TTC549 (cell line): ENCODE data around the gene ZNF426.
"Not testable (repeated sequence)": the region's sequence is repeated elsewhere in the genome, so short reads cannot be mapped to it uniquely, and the experiment has no call there.

Experiments
- FAIRE-seq: peaks from 2 replicates; lab custom pipeline; 2012; peaks lifted over from hg19 to GRCh38; lab: Jason Lieb, UNC

The ZNF426 gene

DNA sequence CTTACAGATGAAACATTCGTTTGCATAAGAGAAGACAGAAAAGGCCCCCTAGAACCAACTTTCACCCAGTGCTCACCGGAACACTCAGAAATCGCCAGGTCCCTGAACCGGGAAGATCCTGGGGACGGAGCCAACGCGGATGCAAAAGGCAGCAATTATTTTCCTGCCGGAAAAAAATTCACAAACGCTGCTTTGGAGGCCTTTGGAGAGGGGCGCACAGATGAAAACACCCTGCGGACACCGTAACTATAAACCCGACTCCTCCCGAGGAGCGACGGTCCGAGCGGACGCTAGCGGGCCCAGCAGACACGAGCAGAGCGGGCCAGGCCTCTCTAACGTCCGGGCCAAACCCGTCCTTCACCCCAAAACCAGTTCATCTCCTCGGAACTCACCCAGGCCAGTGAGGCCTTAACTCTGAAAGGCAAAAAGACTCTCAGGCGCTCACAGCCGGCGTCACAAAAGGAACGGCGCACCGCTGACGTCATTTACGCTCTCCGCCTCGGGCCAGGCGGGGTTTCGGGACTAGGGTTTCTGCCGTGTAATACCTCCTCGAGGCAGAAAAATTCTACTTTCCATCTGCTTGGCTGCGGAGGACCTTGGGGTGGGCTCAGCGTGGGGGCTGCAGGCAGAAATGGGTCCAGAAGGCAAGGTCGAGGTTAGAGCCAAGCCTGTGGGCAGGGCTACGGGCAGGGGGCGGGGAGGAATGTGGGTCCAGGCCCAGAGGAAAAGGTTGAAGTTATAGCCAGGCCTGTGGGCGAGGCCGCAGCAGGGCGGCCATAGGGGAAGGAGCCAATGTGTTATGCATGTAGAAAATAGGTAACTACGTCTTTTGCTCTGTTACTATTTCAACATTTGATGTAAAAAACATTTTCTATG, at the start of gene ZNF426:
ZNF426 (minus strand) TSS at position 463 of the 876 bp plus-strand sequence. CDS start 2,413 bp downstream, outside the sequence.
- FAIRE-seq = no peak

DNA sequence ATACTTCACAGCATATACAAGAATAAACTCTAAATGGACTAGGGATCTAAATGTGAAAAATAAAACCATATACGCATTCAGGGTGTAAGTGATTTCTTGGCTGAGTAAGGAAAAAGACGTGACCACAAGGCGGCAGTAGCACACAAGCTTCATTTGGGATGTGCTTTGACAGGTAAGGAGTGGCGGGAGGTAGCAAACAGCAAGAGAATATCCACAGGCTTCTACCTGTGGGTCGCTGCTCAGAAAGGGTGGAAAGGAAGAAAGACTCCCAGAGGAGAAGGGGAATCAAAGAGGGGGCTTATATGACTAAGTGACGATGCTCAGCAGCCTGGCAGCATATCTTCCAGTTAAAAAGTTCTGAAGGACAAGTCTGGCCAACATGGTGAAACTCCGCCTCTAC, 48.3 kb upstream of the ZNF426 start:
- no peak for FAIRE-seq

DNA sequence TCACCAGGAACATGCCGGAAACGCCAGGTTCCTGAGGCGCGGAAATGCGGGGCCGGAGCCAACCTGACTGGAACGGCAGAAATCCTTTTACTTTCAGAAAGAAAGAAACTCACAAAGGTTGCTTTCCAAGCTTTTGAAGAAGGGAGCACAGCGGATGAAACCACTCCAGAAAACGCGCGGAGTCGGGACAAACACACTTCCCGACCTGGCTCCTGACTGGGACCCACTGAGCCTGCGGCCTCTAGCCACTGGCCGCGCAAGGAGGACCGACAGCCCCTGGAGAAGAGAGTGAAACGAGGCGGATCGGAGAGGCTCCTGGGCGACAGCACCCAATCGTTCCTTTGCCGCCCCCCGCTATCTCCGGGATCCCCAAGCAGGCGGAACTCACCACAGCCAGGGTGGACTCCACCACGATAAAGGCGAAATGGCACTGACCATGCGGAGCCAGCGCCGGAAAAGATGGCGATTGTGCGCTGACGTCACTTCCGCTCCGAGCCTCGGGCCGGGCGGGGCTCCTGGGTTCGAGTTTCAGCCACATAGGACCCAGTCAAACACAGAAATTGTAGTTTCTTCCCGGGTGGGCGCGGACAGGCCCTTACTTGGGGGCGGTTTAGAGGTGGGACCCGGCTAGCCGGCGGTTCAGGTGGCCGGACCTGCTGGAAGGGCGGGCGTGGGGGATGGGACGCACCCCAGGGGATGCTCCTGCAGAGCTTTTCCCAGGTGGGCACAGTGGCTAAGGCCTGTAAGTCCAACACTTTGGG, 45.8 kb upstream of the ZNF426 start, which contains the start of gene ZNF121:
ZNF121 (minus strand) TSS at position 432 of the 761 bp plus-strand sequence. CDS start 16,407 bp downstream, outside the sequence.
- no peak for FAIRE-seq

DNA sequence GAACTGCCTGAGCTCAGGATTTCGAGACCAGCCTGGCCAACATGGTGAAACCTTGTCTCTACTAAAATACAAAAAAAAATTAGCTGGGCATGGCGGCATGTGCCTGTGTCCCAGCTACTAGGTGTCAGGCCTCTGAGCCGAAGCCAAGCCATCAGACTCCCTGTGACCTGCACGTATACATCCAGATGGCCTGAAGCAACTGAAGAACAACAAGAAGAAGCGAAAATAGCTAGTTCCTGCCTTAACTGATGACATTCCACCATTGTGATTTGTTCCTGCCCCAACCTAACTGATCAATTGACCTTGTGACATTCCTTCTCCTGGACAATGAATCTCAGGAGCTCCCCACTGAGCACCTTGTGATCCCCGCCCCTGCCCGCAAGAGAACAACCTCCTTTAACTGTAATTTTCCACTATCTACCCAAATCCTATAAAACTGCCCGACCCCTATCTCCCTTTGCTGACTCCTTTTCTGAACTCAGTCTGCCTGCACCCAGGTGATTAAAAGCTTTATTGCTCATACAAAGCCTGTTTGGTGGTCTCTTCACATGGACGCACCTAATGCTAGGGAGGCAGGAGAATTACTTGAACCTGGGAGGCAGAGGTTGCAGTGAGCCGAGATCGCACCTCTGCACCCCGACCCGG, 43.8 kb upstream of the ZNF426 start:
- FAIRE-seq = not testable (repeated sequence)

DNA sequence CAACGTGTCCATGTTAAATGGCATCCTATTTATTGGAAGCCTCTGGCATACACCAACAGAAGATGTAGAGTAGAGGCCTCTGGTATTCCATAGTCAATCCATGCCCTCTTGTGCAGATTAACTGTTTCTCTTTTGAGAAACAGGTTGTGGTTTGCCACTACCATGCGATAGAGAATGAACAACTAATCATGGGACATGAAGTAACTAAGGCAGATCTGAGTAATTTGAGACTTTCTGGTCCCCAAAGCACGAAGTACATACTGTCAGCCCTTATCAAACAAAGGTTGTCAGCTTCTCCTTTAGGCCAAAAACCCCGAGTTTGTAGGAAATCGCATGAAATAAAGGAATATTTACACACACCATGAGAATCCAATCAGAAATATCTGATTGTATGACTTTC, 42.3 kb upstream of the ZNF426 start:
- no peak for FAIRE-seq

DNA sequence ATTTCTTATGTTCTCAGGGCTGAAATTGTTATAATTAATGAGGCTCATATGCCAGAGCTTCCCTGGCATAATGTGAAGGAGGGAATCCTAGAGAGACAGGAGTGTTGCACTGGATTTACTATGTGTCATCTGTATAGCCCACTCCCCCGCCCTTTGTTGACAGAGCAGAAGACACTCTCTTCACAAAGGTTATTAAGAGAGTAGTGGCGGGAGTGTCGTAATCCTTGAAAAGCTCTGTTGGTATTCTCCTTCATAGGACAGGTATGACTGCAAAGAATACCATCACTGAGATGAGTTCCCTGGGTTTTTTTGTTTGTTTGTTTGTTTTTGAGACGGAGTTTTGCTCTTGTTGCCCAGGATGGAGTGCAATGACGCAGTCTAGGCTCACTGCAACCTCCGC, 31.8 kb upstream of the ZNF426 start:
- FAIRE-seq = no peak

DNA sequence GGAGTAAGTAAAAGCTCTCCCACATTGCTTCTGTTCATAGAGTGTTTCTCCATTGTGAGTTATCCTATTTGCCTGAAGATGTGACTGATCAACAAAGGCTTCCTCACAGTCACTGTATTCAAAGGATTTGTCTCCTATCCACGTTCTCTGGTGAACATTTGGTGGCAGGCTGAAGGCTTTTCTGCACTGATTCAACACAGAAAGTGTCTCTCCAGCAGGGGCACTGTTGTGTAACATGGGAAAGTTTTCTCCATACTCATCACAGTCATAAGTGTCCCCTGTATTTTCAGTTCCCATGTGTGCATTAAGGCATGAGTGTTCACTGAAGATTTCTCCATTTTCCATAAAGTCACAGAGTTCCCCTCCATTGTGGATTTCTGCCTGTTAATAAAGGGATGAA, 28.3 kb upstream of the ZNF426 start:
- FAIRE-seq = no peak

DNA sequence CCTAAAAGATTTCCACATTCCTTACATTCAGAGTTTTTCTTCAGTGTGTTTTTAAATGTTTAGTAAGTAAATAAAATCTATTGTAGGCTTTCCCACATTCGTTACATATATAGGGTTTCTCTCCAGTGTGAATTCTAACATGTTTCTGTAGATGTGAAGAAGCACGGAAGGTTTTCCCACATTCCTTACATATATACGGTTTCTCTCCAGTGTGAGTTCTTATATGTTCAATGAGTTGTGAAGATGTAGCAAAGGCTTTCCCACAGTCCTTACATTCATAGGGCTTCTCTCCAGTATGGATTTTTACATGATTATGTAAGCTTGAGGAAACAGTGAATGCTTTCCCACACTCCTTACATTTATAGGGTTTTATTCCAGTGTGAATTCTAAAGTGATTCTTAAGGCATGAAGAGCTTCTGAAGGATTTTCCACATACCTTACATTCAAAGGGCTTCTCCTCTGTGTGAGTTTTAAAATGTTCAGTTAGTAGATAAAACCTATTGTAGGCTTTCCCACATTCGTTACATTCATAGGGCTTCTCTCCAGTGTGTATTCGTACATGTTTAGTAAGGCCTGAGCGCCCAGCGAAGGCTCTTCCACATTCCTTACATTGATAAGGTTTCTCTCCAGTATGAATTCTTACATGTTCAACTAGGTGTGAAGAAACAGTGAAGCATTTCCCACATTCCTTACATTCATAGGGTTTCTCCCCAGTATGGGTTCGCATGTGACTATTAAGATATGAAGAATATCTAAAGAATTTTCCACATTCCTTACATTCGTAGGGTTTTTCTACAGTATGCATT, 27.7 kb upstream of the ZNF426 start:
- no peak for FAIRE-seq

DNA sequence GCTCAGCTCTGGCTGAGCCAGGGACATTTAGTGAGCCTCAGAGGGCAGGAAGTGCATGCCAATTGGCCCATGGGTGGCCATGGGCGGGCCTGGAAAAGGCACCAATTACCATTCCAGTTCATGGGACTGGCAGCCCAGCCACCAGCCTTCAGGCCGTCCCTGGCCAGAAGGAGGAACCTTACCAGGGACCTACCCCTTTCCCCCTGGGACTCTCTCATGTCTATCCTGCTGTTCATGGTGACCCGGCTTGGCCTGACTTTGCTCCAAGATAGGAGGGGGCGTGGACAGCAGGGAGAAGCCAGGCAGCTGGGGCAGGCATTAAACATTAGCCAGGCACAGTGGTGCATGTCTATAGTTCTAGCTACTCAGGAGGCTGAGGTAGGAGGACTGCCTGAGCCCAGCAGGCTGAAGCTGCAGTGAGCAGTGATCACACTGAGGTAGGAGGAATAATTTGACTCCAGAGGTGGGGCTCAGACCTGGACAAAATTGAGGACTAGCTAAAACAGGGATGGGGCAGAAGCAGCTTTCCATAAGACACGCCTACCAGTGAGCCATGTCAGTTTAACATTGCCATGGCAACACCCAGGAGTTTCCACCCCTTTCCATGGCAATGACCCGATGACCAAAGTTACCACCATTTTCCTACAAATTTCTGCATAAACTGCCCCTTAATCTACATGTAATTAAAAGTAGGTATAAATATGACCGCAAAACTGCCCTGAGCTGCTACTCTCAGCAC, 14.3 kb upstream of the ZNF426 start:
- no peak for FAIRE-seq

DNA sequence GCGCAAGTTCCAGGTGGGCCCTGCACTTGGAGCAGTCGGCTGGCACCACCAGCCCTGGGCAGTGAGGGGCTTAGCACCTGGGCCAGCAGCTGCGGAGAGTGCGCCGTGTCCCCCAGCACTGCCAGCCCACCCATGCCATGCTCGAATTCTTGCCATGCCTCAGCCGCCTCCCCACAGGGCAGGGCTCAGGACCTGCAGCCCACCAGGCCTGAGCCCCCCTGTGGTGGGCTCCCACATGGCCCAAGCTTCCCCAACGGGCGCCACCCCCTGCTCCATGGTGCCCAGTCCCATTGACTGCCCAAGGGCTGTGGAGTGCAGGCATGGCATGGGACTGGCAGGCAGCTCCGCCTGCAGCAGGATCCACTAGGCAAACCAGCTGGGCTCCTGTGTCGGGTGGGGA, 9.4 kb upstream of the ZNF426 start:
- no peak for FAIRE-seq

DNA sequence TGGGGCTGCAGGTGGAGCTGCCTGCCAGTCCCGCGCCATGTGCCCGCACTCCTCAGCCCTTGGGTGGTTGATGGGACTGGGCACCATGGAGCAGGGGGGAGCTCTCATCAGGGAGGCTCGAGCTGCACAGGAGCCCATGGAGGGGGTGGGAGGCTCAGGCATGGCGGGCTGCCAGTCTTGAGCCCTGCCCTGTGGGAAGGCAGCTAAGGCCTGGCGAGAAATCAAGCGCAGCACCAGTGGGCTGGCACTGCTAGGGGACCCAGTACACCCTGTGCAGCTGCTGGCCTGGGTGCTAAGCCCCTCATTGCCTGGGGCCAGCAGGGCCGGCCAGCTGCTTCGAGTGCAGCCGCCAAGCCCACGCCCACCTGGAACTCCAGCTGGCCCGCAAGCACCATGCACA, 2.8 kb upstream of the ZNF426 start:
- not testable (repeated sequence) for FAIRE-seq

DNA sequence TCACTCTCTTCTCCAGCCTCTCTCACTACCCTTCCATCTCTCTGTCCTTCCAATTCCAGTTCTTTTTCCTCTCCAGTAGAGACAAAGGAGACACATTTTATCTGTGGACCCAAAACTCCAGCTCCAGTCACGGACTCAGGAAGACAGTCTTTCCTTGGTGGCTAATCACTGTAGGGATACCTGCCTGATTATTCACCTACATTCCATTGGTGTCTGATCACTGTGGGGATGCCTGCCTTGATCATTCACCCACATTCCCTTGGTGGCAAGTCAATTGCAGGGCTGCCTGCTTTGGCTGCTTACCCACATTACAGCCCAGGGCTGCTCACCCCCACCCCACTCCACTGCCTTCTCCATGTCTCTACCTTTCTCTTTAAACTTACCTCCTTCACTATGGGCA, 1.5 kb upstream of the ZNF426 start:
- FAIRE-seq = not testable (repeated sequence)

DNA sequence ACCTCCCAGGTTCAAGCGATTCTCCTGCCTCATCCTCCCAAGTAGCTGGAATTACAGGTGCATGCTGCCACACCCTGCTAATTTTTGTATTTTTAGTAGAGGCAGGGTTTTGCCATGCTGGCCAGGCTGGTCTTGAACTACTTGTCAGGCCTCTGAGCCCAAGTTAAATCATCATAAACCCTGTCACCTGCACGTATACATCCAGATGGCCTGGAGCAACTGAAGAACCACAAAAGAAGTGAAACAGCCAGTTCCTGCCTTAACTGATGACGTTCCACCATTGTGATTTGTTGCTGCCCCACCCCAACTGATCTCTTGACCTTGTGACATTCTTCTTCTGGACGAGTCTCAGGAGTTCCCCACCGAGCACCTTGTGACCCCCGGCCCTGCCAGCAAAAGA, 756 bp upstream of the ZNF426 start:
- not testable (repeated sequence) for FAIRE-seq

DNA sequence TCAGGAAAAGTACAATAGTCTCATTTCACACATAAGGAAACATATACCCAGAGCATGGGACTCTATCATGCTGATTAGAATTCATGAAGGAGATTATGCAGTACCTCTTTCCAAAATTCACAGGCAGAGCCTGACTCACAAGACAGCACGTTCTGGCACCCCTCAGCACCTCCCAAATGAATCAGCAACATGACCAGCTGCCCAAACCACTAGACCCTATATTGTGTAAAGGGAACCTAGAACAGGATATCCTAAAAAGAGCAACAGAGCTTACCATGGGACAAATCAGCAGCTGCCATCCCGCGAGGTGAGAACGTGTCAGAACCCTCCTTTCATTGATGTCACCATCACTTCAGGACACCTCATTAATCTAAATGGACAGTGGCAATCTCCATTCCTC, 2.5 kb downstream of the ZNF426 start:
- FAIRE-seq = no peak

DNA sequence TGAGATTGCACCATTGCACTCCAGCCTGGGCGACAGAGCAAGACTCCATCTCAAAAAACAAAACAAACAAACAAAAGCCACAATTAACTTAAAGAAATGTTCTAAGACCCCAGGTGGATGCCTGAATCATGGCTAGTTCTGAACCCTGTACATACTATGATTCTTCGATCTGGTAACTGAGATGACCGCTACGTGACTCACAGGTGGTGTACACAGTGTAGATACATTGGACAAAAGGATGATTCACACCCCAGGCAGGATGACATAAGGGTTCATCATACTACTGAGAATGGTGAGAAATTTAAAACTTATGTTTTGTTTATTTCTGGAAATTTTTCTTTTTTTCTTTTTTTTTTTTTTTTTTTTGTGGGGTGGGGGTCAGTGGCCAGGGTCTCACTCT, 6.5 kb downstream of the ZNF426 start:
- no peak for FAIRE-seq

DNA sequence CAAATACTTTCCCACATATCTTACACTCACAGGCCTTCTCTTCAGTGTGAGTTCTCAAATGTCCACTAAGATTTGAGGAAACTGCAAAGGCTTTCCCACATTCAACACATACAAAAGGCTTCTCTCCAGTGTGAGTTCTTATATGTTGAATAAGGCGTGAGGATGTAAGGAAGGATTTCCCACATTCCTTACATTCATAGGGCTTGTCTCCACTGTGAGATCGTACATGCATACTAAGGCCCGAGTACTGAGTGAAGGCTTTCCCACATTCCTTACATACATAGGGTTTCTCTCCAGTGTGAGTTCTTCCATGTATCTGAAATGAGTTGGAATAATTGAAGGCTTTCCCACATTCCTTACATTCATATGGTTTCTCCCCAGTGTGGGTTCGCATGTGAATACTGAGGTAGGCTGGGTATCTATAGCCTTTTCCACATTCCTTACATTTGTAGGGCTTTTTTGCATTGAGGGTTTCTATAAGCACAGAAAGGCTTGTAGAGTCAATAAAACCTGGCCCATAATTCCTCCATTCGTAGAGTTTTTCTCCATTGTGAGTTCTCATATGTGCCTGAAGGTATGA, 9.6 kb downstream of the ZNF426 start:
- FAIRE-seq = no peak

DNA sequence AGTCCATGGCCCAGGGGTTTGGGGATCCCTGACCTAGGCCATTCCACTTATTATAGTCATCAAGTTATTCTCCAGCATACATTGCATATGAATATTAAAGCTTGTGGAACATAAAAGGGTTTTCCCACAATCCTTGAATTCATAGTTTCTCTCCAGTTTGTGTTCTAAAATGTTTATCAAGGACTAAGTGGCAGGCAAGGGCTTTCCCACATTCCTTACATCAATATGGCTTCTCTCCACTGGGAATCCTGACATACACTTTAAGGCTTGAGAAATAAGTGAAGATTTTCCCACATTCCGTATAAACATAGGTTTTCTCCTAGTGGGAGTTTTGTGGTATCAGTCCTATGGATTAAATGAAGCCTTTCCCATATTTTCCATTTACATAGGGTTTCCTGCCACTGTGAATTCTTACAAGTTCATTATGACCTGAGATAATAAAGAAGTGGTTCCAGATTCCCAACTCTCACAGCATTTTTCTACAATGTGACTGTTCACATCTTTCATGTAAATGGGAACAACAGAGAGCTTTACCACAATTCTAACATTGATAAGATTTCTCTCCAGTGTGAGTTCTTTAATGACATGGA, 14.5 kb downstream of the ZNF426 start:
- no peak for FAIRE-seq

DNA sequence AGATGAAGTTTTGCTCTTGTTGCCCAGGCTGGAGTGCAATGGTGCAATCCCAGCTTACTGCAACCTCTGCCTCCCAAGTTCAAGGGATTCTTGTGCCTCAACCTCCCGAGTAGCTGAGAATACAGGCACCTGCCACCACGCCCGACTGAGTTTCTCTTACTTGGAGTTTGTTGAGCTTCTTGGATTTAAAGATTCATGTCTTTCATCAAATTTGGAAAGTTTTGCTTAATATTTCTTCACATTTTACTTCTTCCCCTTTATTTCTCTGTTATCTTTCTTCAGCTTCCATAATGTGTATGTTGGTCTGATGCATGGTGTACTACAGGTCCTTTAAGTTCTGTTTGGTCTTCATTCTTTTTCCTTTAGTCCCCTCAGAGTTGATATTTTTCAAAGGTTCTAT, 31.2 kb downstream of the ZNF426 start:
- no peak for FAIRE-seq

DNA sequence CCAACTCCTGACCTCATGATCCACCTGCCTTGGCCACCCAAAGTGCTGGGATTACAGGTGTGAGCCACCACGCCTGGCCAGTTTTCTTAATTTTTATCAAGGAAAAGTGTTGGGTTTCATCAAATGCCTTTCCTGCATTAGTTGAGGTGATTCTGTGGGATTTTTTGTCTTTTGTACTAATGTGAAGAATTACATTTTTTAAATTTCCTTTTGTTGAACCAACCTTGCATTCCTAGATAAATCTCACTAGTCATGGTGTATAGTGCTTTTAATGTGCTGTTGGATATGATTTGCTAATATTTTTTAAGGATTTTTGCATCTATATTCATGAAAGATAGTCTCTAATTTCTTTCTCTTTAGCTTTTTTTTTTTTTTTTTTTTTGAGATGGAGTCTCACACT, 37.6 kb downstream of the ZNF426 start:
- FAIRE-seq = no peak

DNA sequence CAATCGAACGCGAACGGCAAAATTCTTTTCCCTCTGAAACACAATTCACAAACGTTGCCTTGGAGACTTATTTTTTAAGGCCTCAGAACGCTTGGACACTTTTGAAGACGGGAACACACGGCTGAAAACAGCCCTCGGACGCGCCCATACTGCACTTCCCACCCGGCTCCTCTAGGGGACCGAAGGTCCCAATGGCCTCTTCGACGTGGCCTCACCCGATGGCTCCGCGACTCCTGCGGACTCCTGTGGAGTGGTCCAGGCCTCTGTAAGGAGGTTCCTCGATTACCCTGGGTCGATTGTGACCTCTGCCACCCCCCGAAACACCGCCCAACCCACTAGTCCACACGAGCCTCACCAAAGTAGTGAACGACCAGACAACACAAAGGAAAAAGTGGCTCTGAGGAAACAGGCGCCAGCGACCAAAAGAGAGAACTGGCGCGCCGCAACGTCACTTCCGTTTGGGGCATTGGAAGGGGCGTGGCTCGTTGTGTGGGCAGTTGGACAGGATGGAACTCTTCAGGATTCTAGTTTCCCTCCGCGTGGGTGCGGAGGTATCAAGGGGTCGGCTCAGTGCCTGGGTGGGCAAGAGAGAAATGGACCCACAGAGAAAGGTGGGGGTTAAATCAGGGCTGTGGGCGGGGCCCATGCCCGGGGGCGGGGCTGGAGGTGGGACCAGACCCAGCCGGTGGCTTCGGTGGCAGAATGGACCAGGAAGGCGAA, 40.1 kb downstream of the ZNF426 start, which contains the start of gene ZNF560:
ZNF560 (minus strand) TSS at position 434 of the 720 bp plus-strand sequence. CDS start 23,303 bp downstream, outside the sequence.
- no peak for FAIRE-seq
